GM12878 (cell line): ENCODE measurements around the gene GALK2. TPM values are rescaled to one million over a fixed set of nuclear protein-coding genes. Genes with fewer than 3 reads are reported as not detected.

Experiments used
- ATAC-seq: fragments of 200-7000 bp; cut with Tn5 transposase; 3 replicates; pipeline ENCODE4 v1.9.1; 2020; ENCODE audit warnings: mild to moderate bottlenecking, moderate library complexity
- BruUV-seq: library from RNA; stranded (reverse); fragments of 400-500 nt; replicated peaks from 2 replicates; lab custom pipeline; 2021; lab: Mats Ljungman, UMichigan
- CTCF ChIA-PET: fragments of 300-600 bp; sonication (Branson Sonifier 250); formaldehyde crosslinking; extraction: SDS; loops from one replicate; lab custom pipeline; 2021; ENCODE audit warnings: inconsistent platforms; lab: Yijun Ruan, JAX
- POLR2A ChIA-PET: fragments of 350-600 bp; formaldehyde crosslinking; extraction: SDS; loops from one replicate; lab custom pipeline; 2021; ENCODE audit warnings: inconsistent platforms; lab: Charles Lee
- RAD21 ChIA-PET: fragments of 300-600 bp; sonication (Branson Sonifier 250); formaldehyde crosslinking; loops from one replicate; lab custom pipeline; 2023; ENCODE audit warnings: antibody characterized with exemption; ENCODE audit not compliant: unreplicated experiment; lab: Charles Lee
- SMC1A ChIA-PET: fragments of 300-600 bp; sonication (Branson Sonifier 250); formaldehyde crosslinking; loops from one replicate; lab custom pipeline; 2023; ENCODE audit not compliant: unreplicated experiment, uncharacterized antibody; lab: Charles Lee
- DNase-seq: peaks from one replicate; pipeline ENCODE4 v3.0.0-alpha.2; 2011; ENCODE audit warnings: low read depth, low spot score
- FAIRE-seq: peaks from 3 replicates; lab custom pipeline; 2011; peaks lifted over from hg19 to GRCh38; lab: Jason Lieb, UNC
- H2AFZ ChIP-seq: 2 replicates; pipeline ENCODE4 v1.6.0; 2011; ENCODE audit warnings: low read depth, low read length, control low read depth; ENCODE audit not compliant: control insufficient read depth
- H3K27ac ChIP-seq: 2 replicates; pipeline ENCODE4 v1.5.1; 2011; ENCODE audit warnings: control low read depth; ENCODE audit not compliant: control insufficient read depth, insufficient read depth
- H3K27me3 ChIP-seq, 2 experiments: replicated peaks in 1 of 2; 2 replicates each; pipeline versions ENCODE4 v1.6.0 to v1.6.1; 2011; ENCODE audit warnings: low read length in 1 of 2; ENCODE audit not compliant: control insufficient read depth in 2 of 2, insufficient read depth in 2 of 2
- H3K36me3 ChIP-seq, 2 experiments: 2 replicates each; pipeline ENCODE4 v1.5.1; 2011; ENCODE audit warnings: low read length in 1 of 2; ENCODE audit not compliant: control insufficient read depth in 2 of 2, insufficient read depth in 2 of 2
- H3K4me1 ChIP-seq: 2 replicates; pipeline ENCODE4 v1.6.1; 2011; ENCODE audit warnings: mild to moderate bottlenecking, low read length, moderate library complexity, mixed read lengths; ENCODE audit not compliant: control insufficient read depth, insufficient read depth
- H3K4me2 ChIP-seq: 2 replicates; pipeline ENCODE4 v1.6.0; 2011; ENCODE audit warnings: control low read depth; ENCODE audit not compliant: control insufficient read depth, insufficient read depth
- H3K4me3 ChIP-seq: fragments of 200-600 bp; sonication (generic); 2 replicates; pipeline ENCODE4 v1.5.1; 2016
- H3K79me2 ChIP-seq: 2 replicates; pipeline ENCODE4 v1.6.0; 2011; ENCODE audit warnings: low read length; ENCODE audit not compliant: control insufficient read depth, insufficient read depth
- H3K9ac ChIP-seq: 2 replicates; pipeline ENCODE4 v1.8.0; 2011; ENCODE audit warnings: low read length, control low read depth, mixed read lengths; ENCODE audit not compliant: control insufficient read depth, insufficient read depth
- H3K9me3 ChIP-seq: replicated peaks from 3 replicates; pipeline ENCODE4 v1.5.1; 2011; ENCODE audit warnings: mild to moderate bottlenecking, low read length; ENCODE audit not compliant: control insufficient read depth, insufficient read depth
- H4K20me1 ChIP-seq: 2 replicates; pipeline ENCODE4 v1.6.0; 2011; ENCODE audit not compliant: control insufficient read depth, insufficient read depth
- ATF2 ChIP-seq: IDR thresholded peaks from 2 replicates; pipeline ENCODE4 v1.6.1; 2012; ENCODE audit warnings: low read length, inconsistent platforms
- BCLAF1 ChIP-seq: fragments of 450-650 bp; IDR thresholded peaks from 2 replicates; pipeline ENCODE4 v1.6.1; 2017; ENCODE audit warnings: antibody characterized with exemption, mild to moderate bottlenecking, moderate library complexity
- KLF5 ChIP-seq: fragments of 450-650 bp; IDR thresholded peaks from 2 replicates; pipeline ENCODE4 v1.6.1; 2014; ENCODE audit warnings: mild to moderate bottlenecking; ENCODE audit not compliant: partially characterized antibody
- MAX ChIP-seq: IDR thresholded peaks from 2 replicates; pipeline ENCODE4 v1.6.1; 2012; ENCODE audit warnings: low read depth, low read length, improper control_type of control experiment
- MYB ChIP-seq: fragments of 150-350 bp; IDR thresholded peaks from 2 replicates; pipeline ENCODE4 v1.6.1; 2014; ENCODE audit warnings: mild to moderate bottlenecking, low read depth, low read length, borderline replicate concordance
- RELB ChIP-seq: fragments of 450-650 bp; IDR thresholded peaks from 2 replicates; pipeline ENCODE4 v1.6.1; 2017; ENCODE audit warnings: low read depth, mild to moderate bottlenecking, moderate library complexity
- SKIL ChIP-seq: fragments of 450-650 bp; IDR thresholded peaks from 2 replicates; pipeline ENCODE4 v1.6.1; 2017; ENCODE audit warnings: mild to moderate bottlenecking, low read depth, inconsistent platforms; ENCODE audit not compliant: poor library complexity, severe bottlenecking
- SMAD5 ChIP-seq: IDR thresholded peaks from 2 replicates; pipeline ENCODE4 v1.6.1; 2016; ENCODE audit warnings: antibody characterized with exemption, low read depth
- SMC3 ChIP-seq: IDR thresholded peaks from 2 replicates; pipeline ENCODE4 v1.6.1; 2011; ENCODE audit warnings: low read length, improper control_type of control experiment, borderline replicate concordance
- YBX1 ChIP-seq: fragments of 450-650 bp; IDR thresholded peaks from 2 replicates; pipeline ENCODE4 v1.6.1; 2016; ENCODE audit warnings: antibody characterized with exemption
- ZBTB33 ChIP-seq: fragments of 450-650 bp; IDR thresholded peaks from 2 replicates; pipeline ENCODE4 v1.6.1; 2017; ENCODE audit warnings: mild to moderate bottlenecking
- ZZZ3 ChIP-seq: IDR thresholded peaks from 2 replicates; pipeline ENCODE4 v1.6.1; 2011; ENCODE audit warnings: low read depth; ENCODE audit not compliant: control insufficient read depth, insufficient read length
- WGBS: methylation state at CpG from one replicate; pipeline ENCODE4 v1.1.6; 2016; ENCODE audit warnings: low lambda C conversion rate; ENCODE audit not compliant: insufficient replicate concordance, insufficient coverage; ENCODE audit errors: missing lambda C conversion rate; 5-methylcytosine and 5-hydroxymethylcytosine counted together
- in situ Hi-C: fragments of 300-500 bp; cut with MboI; formaldehyde crosslinking; loops from 9 replicates; pipeline ENCODE4 v1.14.3; 2018; ENCODE audit warnings: mixed read lengths
- intact Hi-C: fragments of 100-400 bp; cut with micrococcal nuclease; formaldehyde crosslinking; loops from one replicate; pipeline ENCODE4 v1.14.2; 2022; ENCODE audit not compliant: unreplicated experiment
- polyA plus RNA-seq, 11 experiments: library from polyadenylated mRNA; depleted of rRNA in 4 of 11; unstranded in 6 of 11; stranded (reverse) in 5 of 11; fragments of >200 nt; fragmentation: Nextera tagmentation in 4 of 11; fragmentation: Illumina TruSeq in 1 of 11; extraction: Ambion mirVana in 4 of 11; extraction: Trizol in 1 of 11; gene quantifications; 1 replicate in 1 of 11; 2 replicates in 10 of 11; pipeline versions ENCODE4 v1.2.1 to v1.2.3, GENCODE V29; 2011 to 2016; ENCODE audit warnings: inconsistent platforms in 2 of 11, missing spikeins in 2 of 11, low read depth in 1 of 11
- total RNA-seq, 4 experiments: library from RNA; depleted of rRNA in 3 of 4; stranded (reverse); fragments of >200 nt in 3 of 4; fragmentation: Illumina TruSeq in 1 of 4; extraction: Trizol in 1 of 4; gene quantifications; 2 replicates each; pipeline versions ENCODE4 v1.2.1 to v1.2.3, GENCODE V29; 2013 to 2021

Gene GALK2
- total and polyA plus RNA-seq, 10 of the 15 experiments (the other 5 are each of a cell fraction or from before 2014, with no cell fraction given): 11.9 to 26.7 (median 15.4) TPM

GRCh38 chr15:49122541-49123062, 47.4 kb upstream of the GALK2 start:
- H3K4me3 ChIP-seq: no peak overlapping the region
- no peaks in the 10 kb centered on the region for H3K4me1 ChIP-seq
- no peaks in the 10 kb centered on the region for H4K20me1 ChIP-seq
- H3K79me2 ChIP-seq: no peaks in the 10 kb centered on the region
- POLR2A ChIA-PET: no interaction called here
- FAIRE-seq (no peak), ATAC-seq (no peak), DNase-seq (no peak)
- no peaks in the 10 kb centered on the region for H3K9me3 ChIP-seq
- H3K36me3 ChIP-seq: peaks cover 0 to 7% of the 10 kb centered on the region in 2 experiments; a peak in 2 of 4 replicates
- CTCF ChIA-PET: interaction anchor here (0.7 to 2.4 kb wide), 3 partner anchors 8 to 147 kb away, joined by 3 to 11 read pairs (median 4); no protein-coding TSS in a partner anchor
- BruUV-seq: no TSS peak
- WGBS: 100% methylated on average over 1 of the region's 1 CpG
- in situ Hi-C loops (no loop called here), intact Hi-C loops (no loop called here)
- SMC1A ChIA-PET: interaction anchor here (0.6 to 1.6 kb wide), 4 partner anchors 14 to 261 kb away, joined by 3 to 4 read pairs (median 3); no protein-coding TSS in a partner anchor
- RAD21 ChIA-PET: interaction anchor here (1.2 kb wide), 1 partner anchor 147 kb away, joined by 3 read pairs; no protein-coding TSS in a partner anchor
- H2AFZ ChIP-seq: no peak overlapping the region
- H3K27ac ChIP-seq: no peak overlapping the region
- no peak overlapping the region for H3K4me2 ChIP-seq
- no peak overlapping the region for H3K9ac ChIP-seq
- H3K27me3 ChIP-seq: no peaks in the 10 kb centered on the region
- TF ChIP-seq BCLAF1: no peak
- no peak for TF ChIP-seq MAX
- TF ChIP-seq SKIL: no peak
- TF ChIP-seq RELB: no peak
- no peak for TF ChIP-seq MYB
- no peak for TF ChIP-seq SMC3
- no peak for TF ChIP-seq YBX1
- TF ChIP-seq ZBTB33: no peak
- TF ChIP-seq ZZZ3: no peak
- no peak for TF ChIP-seq KLF5
- TF ChIP-seq ATF2: no peak
- TF ChIP-seq SMAD5: no peak
